GM19468 (cell line): ENCODE results near the gene MAP2K5.
A peak's percentile ranks its signal among the peaks of the same experiment; 100 is the strongest.

Experiments used
- ATAC-seq: cut with Tn5 transposase; IDR thresholded peaks from one replicate; pipeline ENCODE4 v1.9.1; 2021; ENCODE audit warnings: mild to moderate bottlenecking, moderate library complexity, moderate number of reproducible peaks; ENCODE audit not compliant: unreplicated experiment; ENCODE audit errors: extremely low read depth

The MAP2K5 gene

DNA sequence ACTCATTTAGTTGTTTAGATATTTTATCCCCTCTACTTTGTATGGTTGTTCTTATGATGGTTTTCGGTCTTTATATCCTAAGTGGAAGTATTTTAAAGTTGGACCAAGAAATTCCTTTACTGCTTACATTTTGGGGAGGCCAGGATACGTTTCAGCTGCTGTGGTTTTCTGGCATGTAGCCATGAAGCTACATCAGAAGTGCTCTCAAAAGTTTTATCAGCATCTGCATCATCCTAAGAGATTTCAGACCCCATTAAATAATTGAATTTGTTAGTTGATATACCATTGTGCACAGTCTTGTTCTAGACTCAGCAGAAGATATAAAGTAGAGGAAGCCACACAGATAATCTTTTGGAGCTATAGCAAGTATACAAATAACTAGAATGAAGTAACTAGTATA is 232.7 kb downstream of the MAP2K5 start:
- no peak for ATAC-seq

DNA sequence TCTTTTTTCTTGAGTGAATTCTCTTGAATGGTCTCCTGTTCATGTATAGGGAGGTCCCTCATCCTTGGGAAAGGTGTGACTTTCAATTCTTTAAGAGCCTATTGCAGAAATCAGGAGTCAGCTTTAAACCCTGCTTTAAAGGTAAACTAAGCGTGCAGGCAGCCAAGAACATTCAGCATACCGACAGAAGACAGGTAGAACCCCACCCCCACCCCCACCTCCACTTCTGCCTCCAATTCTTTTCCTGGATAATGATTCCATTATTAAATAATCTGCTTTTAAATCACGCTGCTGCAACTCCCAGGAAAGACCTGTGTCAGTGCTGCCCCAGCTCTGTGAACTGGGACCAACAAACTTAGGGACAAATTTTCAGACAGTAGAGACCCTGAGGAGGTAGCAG is 233.5 kb downstream of the MAP2K5 start:
- no peak for ATAC-seq

DNA sequence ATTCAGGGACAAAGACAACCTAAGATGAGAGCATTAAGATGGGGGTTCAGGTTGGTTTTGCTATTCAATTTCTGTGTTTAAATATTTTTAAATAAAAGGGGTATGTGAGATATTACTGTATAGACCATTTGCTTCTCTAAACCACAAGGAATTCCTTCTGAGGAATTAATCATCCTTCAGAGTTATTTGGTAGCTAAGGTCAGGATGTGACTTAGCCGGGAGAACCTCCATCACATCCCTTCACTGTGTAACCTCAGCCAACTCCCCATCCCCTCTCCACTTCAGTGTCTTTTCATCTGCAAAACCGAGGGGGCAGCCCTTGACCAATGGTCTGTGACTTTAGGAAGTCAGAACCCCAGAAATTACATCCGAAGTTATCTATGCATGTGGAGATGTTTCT is 234.1 kb downstream of the MAP2K5 start:
- no peak for ATAC-seq

DNA sequence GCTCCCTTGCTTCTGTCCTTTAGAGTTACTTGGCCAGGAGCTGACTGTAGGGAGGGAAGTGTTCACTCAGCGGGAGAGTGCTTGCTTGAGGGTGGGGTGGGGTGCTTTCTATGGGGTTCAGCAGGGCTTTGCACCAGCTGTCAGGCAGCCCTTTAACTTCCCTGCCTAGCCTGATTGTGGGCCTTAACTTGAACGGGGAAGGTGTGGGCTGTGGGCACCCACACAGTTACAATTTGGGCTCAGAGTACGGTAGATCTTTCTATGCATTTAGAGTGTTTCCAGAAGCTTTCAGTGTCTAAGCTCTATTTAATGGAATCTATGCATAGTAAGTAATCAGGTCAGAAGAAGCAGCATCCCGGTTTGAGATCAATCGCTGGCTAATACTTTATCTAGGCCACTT is 234.6 kb downstream of the MAP2K5 start:
- ATAC-seq = no peak

DNA sequence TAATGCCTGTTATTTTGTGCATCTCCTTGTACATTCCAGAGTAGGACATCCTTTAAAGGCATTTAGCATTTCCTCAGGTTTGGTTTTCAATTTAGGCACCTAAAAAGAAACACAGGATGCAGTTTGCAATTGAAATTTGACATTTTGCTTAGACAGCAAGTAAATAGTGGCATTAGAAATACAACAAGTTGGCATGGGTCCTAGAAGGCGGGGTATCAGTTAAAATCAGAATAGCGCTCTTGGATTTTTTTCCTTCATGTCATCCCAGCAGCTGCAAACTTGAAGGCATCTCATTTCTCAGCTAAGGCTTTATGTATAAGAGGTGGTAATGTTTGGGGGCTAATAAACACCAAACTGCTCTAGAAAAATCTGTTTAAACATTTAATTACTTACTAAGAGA is 235.3 kb downstream of the MAP2K5 start:
- no peak for ATAC-seq

DNA sequence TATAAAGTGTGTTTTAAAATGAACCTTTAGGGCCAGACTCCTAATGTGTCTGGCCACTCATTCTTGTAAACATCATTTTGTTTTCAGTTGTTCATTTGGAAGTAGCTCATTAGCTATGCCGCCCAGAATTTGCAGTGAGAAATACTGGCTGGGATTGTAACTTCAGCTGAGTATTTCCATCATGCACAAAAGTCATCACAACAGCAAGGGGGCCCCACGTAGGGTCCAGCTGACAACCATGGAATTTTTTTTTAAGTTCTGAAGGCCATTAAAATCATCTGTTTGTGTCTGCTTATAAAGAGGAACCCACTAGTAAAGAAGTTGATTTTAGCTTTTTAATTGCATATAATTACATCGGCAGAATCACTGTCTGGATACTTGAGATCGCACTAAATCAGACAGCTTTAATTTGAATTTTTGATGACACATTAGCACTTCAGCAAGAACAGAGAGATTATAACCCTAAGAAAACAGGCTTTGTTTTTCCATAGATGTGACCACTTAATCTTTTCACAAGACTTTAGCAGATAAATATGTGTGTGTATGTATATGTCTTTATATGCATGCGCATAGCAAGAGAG is 236.6 kb downstream of the MAP2K5 start:
- no peak for ATAC-seq

DNA sequence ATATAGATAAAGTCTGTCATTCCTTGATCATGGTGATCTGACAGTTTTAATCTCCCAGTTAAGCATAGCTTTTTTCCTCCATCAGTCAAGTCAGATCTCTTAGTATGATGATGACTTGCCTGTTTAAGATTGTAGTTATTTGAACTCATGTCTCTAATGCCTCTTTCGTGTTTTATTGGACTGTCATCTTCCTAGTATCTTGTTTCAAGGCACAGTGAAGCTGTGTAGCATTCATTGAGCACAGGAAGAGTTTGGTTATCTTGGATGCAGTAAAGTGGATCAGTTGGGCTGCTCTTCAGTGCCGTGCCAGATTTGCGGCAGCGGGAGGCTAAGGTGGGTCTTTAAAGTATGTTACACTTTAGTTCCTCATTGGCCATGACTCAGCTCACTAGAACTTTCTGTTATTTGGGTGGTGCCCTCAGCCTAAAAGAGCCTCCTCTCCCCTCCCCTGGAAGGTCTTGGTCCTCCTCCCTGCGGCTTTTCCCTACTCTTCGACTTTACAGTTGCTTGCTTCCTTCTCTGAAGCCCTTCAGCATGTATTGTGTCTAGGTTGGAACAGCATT is 237.1 kb downstream of the MAP2K5 start:
- no peak for ATAC-seq

DNA sequence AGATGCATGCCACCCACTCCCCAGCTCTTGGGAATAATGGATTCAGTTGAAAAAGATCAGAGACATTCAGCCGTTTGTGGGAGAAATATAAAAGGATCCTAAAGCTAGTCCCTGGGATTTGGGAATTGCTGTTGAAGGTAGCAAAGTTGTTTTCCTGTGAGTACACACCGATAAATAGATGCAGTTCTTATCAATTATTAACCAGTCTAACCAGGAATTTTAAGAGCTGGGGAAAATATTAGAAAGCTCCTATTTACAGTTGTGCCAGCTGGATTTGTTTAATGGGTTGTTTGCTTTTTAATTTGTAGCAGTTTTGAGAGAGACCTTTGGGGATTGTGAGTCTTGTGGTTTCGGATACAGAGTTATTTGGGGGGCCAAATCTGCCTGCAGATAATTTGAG is 238.6 kb downstream of the MAP2K5 start:
- ATAC-seq = no peak

DNA sequence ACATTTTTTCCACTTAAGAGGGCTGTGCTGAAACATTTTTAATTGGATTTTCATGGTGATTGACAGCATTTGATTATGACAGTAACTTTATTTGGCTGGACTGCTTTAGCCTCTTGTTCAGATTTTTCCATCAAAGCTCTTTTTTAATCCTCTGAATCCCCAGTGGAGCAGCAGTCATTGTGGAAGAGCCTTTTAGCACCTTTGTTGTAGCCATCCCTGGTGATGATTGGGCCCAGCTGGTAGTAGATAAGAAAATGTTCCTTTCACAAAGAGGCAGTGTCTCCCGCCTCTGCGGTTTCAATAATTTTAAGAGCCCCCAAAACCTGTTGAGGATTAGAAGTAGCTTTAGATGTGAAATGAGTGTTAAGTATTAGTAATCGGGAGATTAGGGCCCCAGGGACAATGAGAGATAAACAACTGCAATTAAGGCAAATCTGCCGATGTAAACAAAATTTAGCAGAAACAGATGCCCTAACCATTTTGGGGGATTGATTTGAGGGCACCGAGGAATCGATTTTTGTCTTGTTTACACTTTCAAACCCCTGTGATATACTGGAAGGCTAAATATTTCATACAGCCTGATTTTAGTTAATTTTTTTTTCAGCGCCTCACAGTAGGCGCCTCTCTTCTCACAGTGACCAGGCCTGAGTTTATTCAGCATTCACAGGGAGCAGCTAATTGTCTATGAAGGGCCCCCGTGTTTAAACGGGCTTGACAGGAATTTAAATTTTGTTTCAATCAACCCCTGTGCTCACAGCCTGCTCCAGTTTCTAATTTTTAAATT is 239.6 kb downstream of the MAP2K5 start:
- ATAC-seq = no peak

DNA sequence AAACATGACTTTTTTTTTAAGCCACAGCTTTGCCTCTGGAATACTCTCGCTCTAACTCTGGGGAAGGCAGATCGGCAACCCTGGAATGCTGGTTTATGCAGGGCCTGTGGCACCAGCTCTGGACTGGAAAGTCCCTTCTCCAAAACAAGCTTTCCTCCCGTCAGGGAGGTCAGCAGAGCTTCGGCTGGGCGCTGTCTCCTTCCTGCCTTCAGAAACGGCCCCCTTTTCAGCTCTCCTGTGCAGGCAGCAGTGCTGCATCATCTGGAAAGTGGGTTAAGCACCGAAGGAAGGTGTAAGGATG is 240.1 kb downstream of the MAP2K5 start:
- ATAC-seq = no peak

DNA sequence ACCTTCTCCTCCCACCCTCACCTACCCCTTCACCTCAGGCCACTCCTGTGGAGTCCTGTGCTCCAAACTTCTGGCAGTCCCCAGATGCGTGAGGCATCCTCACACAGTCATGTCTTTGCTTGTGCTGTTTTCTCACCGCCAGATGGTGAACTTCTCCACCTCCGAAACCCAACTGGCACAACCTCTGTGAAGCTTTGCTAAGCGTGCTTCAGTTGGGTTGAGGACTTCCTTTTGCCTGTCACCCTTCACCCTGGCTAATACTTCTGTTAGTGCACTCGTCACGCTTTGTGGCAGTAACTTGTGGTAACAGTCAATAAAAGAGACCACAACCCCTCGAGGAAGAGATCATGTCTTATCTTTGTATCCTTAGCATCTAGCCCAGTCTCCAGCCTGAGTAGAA is 240.8 kb downstream of the MAP2K5 start:
- peak; percentile 50 for ATAC-seq

DNA sequence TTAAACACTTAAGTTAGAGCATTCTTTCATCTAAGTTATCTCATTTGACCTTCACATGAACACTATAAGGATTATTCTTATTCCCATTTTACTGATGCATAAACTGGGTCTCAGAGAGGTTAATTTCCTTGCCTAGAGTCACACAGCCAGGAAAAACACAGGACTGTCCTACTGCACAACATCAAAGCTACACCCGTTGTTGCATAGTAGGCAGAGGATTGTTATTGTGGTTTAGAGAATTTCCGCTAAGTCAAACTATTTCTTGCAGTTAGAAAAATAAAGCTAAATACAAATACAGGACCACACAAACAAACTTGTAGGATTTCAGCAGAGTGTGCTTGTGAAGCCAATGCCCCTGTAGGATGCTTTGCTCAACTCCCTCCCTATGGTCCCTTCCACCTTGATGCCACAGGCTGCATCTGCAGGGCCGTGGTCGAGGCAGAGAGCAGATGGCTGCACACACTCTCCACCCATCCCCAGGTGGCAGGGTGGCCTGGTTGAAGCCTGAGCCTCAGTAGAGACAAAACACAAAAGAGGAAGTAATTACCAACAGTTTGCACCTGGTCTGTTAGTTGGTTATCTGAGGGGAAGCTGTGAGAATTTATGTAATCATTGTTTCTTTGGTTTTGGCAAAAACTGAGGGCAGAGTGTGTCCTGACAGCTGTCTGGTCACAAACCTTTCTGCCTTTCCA is 241.7 kb downstream of the MAP2K5 start:
- peak; percentile 89 for ATAC-seq

DNA sequence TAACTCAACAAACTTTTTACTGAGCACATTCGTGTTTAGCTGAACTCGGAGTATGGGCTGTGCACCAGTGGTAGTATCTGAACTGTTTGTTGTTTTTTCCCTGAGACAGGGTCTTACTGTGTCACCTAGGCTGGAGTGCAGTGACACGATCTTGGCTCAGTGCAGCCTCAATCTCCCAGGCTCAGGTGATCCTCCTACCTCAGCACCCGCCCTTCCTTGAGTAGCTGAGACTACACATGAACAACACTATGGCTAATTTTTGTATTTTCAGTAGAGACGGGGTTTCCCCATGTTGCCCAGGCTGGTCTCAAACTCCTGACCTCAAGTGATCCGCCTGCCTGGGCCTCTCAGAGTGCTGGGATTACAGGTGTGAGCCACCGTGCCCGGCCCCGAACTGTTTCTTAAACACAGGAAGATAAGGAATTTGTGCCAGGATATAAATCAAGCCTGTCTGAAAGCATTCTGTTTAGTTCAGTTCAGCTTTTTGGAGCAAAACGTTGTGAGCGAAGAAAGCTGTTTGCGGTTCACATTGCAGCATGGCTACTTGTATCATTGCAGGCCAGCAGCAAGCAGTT is 242.4 kb downstream of the MAP2K5 start:
- ATAC-seq = no peak

DNA sequence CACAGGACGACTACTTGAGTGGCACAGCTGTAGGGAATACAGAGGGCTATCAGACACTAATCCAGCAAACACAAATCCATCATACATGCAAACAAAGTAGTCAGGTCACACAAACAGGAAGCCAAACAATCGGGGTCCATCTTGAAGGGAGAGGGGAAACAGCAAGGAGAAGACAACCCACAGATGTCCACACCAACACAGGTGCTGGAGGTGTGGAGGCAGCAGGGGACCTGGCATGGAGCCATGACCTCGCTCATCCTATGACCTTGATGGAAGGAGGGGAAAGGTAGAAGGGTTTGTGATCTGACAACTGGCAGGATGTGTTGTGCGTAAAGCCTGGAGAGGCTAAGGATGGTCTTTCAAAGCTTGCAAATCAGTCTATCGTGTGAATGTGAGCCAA is 242.9 kb downstream of the MAP2K5 start:
- no peak for ATAC-seq

DNA sequence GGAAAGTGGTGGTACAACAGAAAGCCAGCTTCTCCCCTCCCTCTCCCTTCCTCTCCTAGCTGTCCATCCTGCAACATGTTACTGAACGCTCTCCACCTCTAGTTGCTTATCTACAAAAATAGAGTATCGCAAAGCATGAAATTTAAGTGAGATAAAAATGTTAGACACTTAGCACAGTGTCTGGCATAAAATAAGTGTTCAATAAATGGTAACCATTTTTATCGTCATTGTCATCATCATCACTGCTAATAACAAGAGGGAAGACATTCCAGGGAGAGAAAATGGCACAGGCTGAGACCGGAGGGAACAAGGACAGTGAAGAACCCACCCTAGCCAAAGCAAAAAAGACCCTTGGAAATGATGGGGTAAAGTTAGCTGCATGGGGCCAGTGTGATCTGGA is 244.1 kb downstream of the MAP2K5 start:
- no peak for ATAC-seq

DNA sequence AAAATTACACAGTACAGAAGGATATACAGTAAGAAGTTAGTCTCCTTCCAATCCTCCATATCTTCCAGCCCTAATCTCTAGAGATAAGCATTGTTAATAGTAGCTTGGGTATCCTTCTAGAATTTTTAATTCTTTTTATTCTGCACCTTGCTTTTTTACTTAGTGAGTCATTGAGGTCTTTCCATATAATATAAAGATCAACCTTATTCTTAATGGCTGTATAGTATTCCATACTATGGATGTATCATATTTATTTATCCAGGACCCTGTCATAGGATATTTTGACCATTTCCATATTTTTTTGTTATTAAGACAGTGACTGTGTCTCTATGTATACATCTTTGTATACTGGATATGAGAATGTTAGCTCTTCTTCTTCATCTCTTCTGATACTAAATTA is 246.5 kb downstream of the MAP2K5 start:
- no peak for ATAC-seq

DNA sequence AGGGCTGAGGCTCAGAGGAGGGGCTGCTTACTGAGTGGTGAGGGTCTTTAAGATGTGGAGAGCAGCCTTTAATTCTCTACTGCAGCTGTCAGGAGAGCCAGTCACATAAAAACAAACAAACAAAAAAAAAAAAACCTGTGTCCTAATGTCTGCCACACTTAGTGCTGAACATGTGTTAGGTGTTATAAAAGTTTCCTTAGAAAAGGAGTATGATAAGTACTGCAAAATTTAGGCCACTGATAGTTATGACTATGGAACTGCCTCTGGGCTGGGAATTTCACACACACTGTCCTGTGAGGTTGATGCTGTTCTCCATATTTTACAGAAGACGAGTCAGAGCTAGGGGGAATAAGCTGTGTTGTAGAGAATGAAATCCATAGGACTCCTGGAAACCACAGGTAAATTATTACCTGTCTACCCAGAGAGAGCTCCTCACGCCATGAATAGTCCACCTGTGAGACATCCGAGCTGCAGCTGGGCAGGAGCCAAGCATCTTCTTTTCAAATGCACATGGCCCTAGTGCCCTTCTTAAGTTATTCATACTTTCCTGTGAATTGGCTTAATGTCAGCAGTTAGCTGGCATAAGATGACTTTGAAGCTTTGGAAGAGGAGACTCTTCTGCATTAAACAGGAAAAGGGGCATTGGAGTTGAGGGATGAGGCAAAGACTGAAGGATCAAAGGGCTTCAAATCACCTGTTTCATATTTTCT is 248.3 kb downstream of the MAP2K5 start:
- no peak for ATAC-seq

DNA sequence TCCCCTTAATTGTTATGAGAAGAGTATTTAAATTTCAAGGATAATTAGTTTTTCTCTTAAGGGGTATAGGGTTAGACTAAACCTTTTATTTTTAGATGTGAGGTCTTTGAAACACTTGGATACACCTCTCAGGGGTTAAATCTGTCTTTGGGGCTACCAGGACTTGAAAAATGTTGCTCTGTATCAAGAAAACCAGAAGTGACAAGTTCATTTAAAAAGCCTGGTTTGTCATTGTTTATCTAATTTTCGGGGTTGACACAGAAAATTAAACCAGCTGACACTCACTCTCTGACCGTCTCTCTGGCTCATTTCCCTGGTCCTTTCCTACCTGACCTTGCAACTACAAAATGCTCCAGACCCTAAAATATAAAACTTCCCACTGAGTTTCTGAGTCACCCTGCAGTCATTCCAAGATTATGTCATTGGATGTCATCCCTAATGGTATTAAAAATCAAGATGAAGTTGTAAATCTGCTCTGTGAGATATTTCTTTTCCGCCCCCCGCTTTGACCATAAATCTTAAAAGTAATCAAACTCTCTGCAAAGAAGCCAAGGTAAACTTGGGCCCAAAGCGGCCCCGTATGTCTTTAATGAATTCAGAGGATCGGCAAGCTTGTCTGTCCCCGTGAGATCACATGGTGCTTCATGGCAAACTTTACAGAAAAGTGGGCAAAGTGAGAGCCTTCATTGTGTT is 249.9 kb downstream of the MAP2K5 start:
- no peak for ATAC-seq

DNA sequence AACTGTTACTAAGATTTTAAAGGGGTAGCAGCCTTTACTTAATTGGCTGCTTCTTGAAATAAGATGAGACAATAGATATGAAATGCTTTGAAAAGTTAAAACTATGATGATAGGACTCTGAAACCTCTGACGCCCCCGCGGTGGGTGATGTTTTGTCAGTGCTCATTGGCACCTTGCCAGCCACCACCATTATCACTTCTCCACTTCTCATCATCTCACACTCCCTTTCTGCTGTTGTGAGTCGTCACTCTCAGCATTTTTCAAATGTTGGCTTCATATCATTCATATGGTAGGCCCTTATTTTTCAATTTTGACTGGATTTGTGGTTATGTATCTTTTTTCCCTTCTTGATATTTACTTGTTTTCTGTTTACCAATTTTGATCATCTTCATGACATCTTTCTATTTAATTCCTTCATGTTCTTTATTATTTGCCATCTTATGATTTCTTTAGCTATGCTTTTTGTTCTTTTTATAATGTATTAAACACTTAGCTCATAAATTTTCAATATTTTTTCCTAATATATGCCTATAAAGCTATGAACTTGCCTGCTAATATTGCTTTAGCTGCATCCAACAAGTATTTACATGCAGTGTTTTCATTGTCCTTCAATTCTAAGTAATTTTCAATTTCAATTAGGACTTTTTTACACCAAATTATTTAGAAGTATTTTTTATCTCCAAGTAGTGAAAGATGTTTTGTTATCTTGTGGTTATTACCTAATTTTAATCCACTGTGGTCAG is 252.5 kb downstream of the MAP2K5 start:
- ATAC-seq = no peak
